ENCODE measurements around the gene SUB1.
"Not testable (repeated sequence)": the region's sequence is repeated elsewhere in the genome, so short reads cannot be mapped to it uniquely, and the experiment has no call there.

SUB1 gene

DNA sequence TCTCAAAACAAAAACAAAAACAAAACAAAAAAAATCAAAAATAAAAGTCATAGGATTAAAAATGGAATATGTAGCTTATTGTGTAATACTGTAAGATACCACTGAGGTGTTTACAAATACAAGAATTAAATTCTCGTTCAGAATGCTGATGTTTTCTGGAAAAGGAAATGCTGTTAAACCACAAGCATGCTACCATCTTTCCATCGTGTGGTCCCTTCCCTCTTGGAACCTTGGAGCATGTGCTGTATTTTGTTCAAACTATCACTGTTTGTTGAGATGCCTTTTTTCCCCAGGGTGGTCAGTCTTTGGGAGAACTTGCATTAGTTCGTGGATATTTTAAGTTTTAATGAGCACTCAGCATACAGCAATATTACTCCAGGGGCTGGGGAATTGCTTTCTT lies 39.7 kb downstream of the SUB1 start:
- Histone ChIP-seq H3K9me3 (ENCODE audit: severe bottlenecking) (no peaks in the 10 kb centered on the region), H3K4me3 (ENCODE audit: low read depth, low read length) (no peak overlapping the region), H3K36me3 (no peaks in the 10 kb centered on the region), H3K27ac (no peak overlapping the region), H3K27me3 (ENCODE audit: insufficient read depth, low read depth, severe bottlenecking) (no peaks in the 10 kb centered on the region)
- DNase-seq, result no peak
- no peak for TF ChIP-seq CTCF (IDR thresholded peaks at IDR 0.05; ENCODE audit: low read depth, low read length)

- TF ChIP-seq CTCF (IDR thresholded peaks at IDR 0.05; ENCODE audit: low read depth, low read length), result no peak
- DNase-seq, result no peak
- Histone ChIP-seq H3K27me3 (ENCODE audit: insufficient read depth, low read depth, severe bottlenecking) (no peaks in the 10 kb centered on the region), H3K4me3 (ENCODE audit: low read depth, low read length) (no peak overlapping the region), H3K27ac (no peak overlapping the region), H3K9me3 (ENCODE audit: severe bottlenecking) (no peaks in the 10 kb centered on the region), H3K36me3 (no peaks in the 10 kb centered on the region)
Measured at GRCh38 chr5:32625547-32625946, 40.2 kb downstream of the SUB1 start.

GRCh38 chr5:32627219-32627870 lies 42.0 kb downstream of the SUB1 start:
- no peak for TF ChIP-seq CTCF (IDR thresholded peaks at IDR 0.05; ENCODE audit: low read depth, low read length)
- H3K9me3 ChIP-seq (ENCODE audit: severe bottlenecking), result no peaks in the 10 kb centered on the region
- H3K4me3 ChIP-seq (ENCODE audit: low read depth, low read length), result no peak overlapping the region
- no peak overlapping the region for H3K27ac ChIP-seq
- no peaks in the 10 kb centered on the region for H3K36me3 ChIP-seq
- no peaks in the 10 kb centered on the region for H3K27me3 ChIP-seq (ENCODE audit: insufficient read depth, low read depth, severe bottlenecking)
- no peak for DNase-seq

DNA sequence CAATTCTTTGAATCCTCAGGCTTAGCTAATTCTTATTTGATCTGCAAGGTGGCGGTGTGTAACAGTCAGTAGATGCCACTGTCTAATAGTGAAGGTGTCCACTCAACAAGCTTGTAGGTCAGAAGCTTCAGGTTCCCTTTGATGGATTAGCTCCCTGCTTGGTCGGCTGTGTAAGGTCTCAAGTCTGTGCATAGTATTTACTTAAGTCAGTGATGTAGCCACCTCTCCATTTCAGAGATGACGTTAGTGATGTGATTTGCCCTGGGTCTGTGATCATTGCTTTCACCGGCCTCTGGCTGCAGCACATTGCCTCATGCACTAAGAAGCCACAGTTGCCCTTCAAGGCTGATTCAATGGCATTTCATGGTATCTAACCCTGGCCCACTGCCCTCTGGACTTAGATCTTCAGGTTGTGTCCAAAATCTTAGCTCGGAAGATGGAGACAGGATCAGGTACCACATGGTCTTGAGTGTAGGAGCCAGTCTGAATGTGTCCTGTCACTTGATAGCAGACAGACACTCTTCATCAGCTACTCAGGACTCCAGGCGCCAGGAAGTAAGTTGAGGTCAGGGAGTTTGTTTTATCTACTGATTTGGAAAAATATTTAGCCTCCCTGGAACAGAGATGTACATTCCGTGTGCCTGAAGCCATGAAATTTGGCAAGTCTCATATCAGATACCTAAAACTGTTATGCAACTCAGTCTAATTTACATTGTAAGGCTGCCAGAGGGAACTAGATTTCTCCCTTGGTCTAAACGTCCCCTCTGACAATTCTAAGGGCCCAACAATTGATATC lies 42.9 kb downstream of the SUB1 start:
- Histone ChIP-seq H3K9me3 (ENCODE audit: severe bottlenecking) (no peaks in the 10 kb centered on the region), H3K27me3 (ENCODE audit: insufficient read depth, low read depth, severe bottlenecking) (no peaks in the 10 kb centered on the region), H3K4me3 (ENCODE audit: low read depth, low read length) (no peak overlapping the region), H3K27ac (no peak overlapping the region), H3K36me3 (no peaks in the 10 kb centered on the region)
- 0 out of 2 replicates have a peak, but pooled peaks have one; percentile 6 for TF ChIP-seq CTCF (IDR thresholded peaks at IDR 0.05; ENCODE audit: low read depth, low read length)
- no peak for DNase-seq

DNA sequence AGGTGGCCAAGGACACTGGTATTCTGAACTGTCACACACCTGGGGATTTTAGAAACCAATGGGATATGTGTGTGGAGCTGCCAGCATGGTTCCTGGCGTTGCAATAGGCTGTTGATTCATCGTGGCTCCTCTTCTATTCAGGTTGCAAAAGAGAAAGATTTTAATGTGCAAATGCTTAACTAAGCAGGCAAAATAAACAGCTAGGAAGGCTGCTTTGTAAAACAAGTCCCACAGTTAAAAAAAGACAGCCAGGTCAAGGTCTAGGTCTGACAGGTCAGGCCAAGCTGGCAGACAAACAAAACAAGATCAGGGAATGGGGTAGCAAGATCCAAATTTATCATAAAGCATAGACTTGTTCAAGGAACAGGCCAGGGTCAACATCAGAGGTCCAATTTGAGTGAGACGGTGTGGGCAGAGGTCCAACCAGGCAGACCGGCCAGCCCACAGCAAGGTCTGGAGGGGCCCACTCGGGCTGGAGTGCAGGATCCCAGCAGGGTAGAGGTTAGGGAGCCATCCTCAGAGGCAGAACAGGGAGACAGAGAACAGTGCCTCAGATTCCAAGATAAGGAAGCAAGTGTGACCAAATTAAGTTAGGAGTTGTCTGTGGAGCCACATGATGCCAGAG lies 45.6 kb downstream of the SUB1 start:
- no peak for TF ChIP-seq CTCF (IDR thresholded peaks at IDR 0.05; ENCODE audit: low read depth, low read length)
- no peaks in the 10 kb centered on the region for H3K36me3 ChIP-seq
- H3K27ac ChIP-seq, result no peak overlapping the region
- no peak for DNase-seq
- H3K9me3 ChIP-seq (ENCODE audit: severe bottlenecking), result no peaks in the 10 kb centered on the region
- no peak overlapping the region for H3K4me3 ChIP-seq (ENCODE audit: low read depth, low read length)
- no peaks in the 10 kb centered on the region for H3K27me3 ChIP-seq (ENCODE audit: insufficient read depth, low read depth, severe bottlenecking)

- not testable (repeated sequence) for H3K27me3 ChIP-seq (ENCODE audit: insufficient read depth, low read depth, severe bottlenecking); H3K27ac ChIP-seq; DNase-seq; H3K4me3 ChIP-seq (ENCODE audit: low read depth, low read length); H3K9me3 ChIP-seq (ENCODE audit: severe bottlenecking); H3K36me3 ChIP-seq
Measured at GRCh38 chr5:32633017-32633416, 47.7 kb downstream of the SUB1 start.

Data from WERI-Rb-1 (cell line).